Brain microvascular endothelial cell (primary cell): ENCODE measurements around the gene MRI1.

Experiments used
- DNase-seq: peaks from one replicate; pipeline ENCODE4 v3.0.0-alpha.2; 2020
- H3K27ac ChIP-seq: fragments of 250-450 bp; sonication (Bioruptor Pico); 2 replicates; pipeline ENCODE4 v1.5.1; 2020; ENCODE audit warnings: mild to moderate bottlenecking, moderate library complexity
- H3K27me3 ChIP-seq: fragments of 250-450 bp; sonication (Bioruptor Pico); replicated peaks from 2 replicates; pipeline ENCODE4 v1.5.1; 2020; ENCODE audit warnings: mild to moderate bottlenecking
- H3K36me3 ChIP-seq: fragments of 250-450 bp; sonication (Bioruptor Pico); replicated peaks from 2 replicates; pipeline ENCODE4 v1.5.1; 2020; ENCODE audit warnings: mild to moderate bottlenecking
- H3K4me3 ChIP-seq: 2 replicates; pipeline ENCODE4 v1.5.1; 2011; ENCODE audit warnings: low read depth, mild to moderate bottlenecking, control low read depth, low read length, moderate library complexity
- in situ Hi-C: cut with HindIII; loops from 2 replicates; pipeline ENCODE4 v1.10.0; 2017; ENCODE audit warnings: low sequenced_read_pairs, low pct_ligation_motif_present
- TF ChIP-seq, protein P1 (sequence below): IDR thresholded peaks from 2 replicates; pipeline ENCODE4 v1.5.1; 2011; ENCODE audit warnings: low read depth, mild to moderate bottlenecking, moderate library complexity, low read length, control low read depth, inconsistent platforms; ENCODE audit errors: missing control alignments

MRI1 gene

GRCh38 chr19:13799669-13800068, 35.3 kb downstream of the MRI1 start:
- in situ Hi-C loops = no loop called here
- Histone ChIP-seq H3K27ac (no peak overlapping the region), H3K4me3 (no peak overlapping the region), H3K27me3 (no peaks in the 10 kb centered on the region), H3K36me3 (peaks cover 20% of the 10 kb centered on the region)
- TF ChIP-seq, protein P1, sequence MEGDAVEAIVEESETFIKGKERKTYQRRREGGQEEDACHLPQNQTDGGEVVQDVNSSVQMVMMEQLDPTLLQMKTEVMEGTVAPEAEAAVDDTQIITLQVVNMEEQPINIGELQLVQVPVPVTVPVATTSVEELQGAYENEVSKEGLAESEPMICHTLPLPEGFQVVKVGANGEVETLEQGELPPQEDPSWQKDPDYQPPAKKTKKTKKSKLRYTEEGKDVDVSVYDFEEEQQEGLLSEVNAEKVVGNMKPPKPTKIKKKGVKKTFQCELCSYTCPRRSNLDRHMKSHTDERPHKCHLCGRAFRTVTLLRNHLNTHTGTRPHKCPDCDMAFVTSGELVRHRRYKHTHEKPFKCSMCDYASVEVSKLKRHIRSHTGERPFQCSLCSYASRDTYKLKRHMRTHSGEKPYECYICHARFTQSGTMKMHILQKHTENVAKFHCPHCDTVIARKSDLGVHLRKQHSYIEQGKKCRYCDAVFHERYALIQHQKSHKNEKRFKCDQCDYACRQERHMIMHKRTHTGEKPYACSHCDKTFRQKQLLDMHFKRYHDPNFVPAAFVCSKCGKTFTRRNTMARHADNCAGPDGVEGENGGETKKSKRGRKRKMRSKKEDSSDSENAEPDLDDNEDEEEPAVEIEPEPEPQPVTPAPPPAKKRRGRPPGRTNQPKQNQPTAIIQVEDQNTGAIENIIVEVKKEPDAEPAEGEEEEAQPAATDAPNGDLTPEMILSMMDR = no peak
- DNase-seq = no peak

DNA sequence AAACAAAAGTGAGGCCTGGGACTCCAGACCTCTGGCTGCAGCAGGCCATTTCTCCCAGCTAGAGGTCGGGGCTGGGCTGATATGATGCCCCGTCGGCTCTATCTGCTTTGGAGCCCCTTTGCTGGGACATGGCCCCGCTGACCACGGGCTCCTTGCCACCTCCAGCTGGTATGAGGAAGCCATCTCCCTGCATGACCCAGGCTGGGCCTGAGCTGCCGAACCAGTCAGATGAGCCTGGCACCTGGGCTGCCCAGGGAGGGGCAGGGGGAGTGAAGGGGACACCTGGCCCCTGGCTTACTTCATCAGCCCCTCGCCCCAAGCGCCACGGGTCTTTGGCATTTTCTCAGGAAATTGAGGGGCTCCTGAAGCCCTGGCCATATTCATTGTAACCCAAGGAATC, 38.7 kb downstream of the MRI1 start:
- Histone ChIP-seq H3K27ac (peak overlapping the region; percentile 43), H3K36me3 (peaks cover 37% of the 10 kb centered on the region), H3K27me3 (no peaks in the 10 kb centered on the region), H3K4me3 (no peak overlapping the region)
- TF ChIP-seq, protein P1 = no peak
- in situ Hi-C loops = no loop called here
- no peak for DNase-seq

- H3K4me3 ChIP-seq = no peak overlapping the region
- H3K36me3 ChIP-seq = peaks cover 44% of the 10 kb centered on the region
- DNase-seq = no peak
- TF ChIP-seq, protein P1 = peak; percentile 41
- H3K27me3 ChIP-seq = no peaks in the 10 kb centered on the region
- H3K27ac ChIP-seq = no peak overlapping the region
- in situ Hi-C loops = no loop called here
These were observed 40.7 kb downstream of the MRI1 start for GRCh38 chr19:13804830-13805683.

DNA sequence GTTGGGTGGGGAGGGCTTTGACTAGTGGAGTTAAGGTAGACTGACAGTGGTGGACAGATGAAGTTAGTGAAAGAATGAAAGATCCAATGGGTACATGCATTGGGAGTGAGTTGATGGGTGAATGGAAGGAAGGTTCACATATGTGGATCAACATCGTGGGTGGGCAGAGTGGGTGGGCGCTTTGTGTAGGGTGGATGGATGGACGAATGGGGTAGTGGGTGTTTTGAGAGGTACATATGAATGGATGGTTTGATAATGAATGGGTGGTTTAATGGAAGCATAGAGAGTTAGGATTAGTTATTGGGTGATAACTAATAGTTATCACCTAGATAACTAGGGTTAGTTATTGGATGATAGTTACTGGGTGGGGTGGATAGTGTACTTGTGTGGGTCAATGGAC, 42.4 kb downstream of the MRI1 start:
- Histone ChIP-seq H3K36me3 (peaks cover 51% of the 10 kb centered on the region), H3K4me3 (no peak overlapping the region), H3K27ac (no peak overlapping the region), H3K27me3 (no peaks in the 10 kb centered on the region)
- TF ChIP-seq, protein P1 = no peak
- no peak for DNase-seq
- in situ Hi-C loops = no loop called here

- no peak for DNase-seq
- H3K27me3 ChIP-seq = no peaks in the 10 kb centered on the region
- TF ChIP-seq, protein P1 = no peak
- in situ Hi-C loops = no loop called here
- peaks cover 52% of the 10 kb centered on the region for H3K36me3 ChIP-seq
- H3K4me3 ChIP-seq = no peak overlapping the region
- no peak overlapping the region for H3K27ac ChIP-seq
These were observed 43.2 kb downstream of the MRI1 start for GRCh38 chr19:13807421-13808021.
